GM18499 (cell line): ENCODE data around the gene SNTA1.
"Not testable (repeated sequence)": the region's sequence is repeated elsewhere in the genome, so short reads cannot be mapped to it uniquely, and the experiment has no call there.

Source experiments
- ATAC-seq: cut with Tn5 transposase; IDR thresholded peaks from one replicate; pipeline ENCODE4 v1.9.1; 2021; ENCODE audit warnings: moderate number of reproducible peaks; ENCODE audit not compliant: insufficient read depth, unreplicated experiment

The SNTA1 gene

GRCh38 chr20:33443512-33444239 is at the start of gene SNTA1:
TSS of gene SNTA1 (minus strand) at chr20:33443763. CDS start at chr20:33443620, 143 bp downstream.
- no peak for ATAC-seq

- ATAC-seq, result no peak
Measured at GRCh38 chr20:33490934-33491656, 47.5 kb upstream of the SNTA1 start.

GRCh38 chr20:33490023-33490933 is 46.7 kb upstream of the SNTA1 start, which contains the start of gene CBFA2T2:
TSS of gene CBFA2T2 (plus strand) at chr20:33490096. CDS start at chr20:33490268, 172 bp downstream.
- peak; percentile 17 for ATAC-seq

- ATAC-seq, result peak; percentile 73
Measured at GRCh38 chr20:33489495-33490022, 46.0 kb upstream of the SNTA1 start.

- not testable (repeated sequence) for ATAC-seq
Measured at GRCh38 chr20:33488661-33489494, 45.3 kb upstream of the SNTA1 start.

GRCh38 chr20:33488201-33488600 is 44.6 kb upstream of the SNTA1 start:
- no peak for ATAC-seq

- not testable (repeated sequence) for ATAC-seq
Measured at GRCh38 chr20:33483186-33483585, 39.6 kb upstream of the SNTA1 start.

- no peak for ATAC-seq
Measured at GRCh38 chr20:33482581-33482980, 39.0 kb upstream of the SNTA1 start.

GRCh38 chr20:33481431-33481941 is 37.9 kb upstream of the SNTA1 start:
- no peak for ATAC-seq

GRCh38 chr20:33480048-33480447 is 36.5 kb upstream of the SNTA1 start:
- no peak for ATAC-seq

- no peak for ATAC-seq
Measured at GRCh38 chr20:33477386-33478234, 34.0 kb upstream of the SNTA1 start.

- ATAC-seq, result no peak
Measured at GRCh38 chr20:33475381-33476152, 32.0 kb upstream of the SNTA1 start.

GRCh38 chr20:33474963-33475362 is 31.4 kb upstream of the SNTA1 start:
- no peak for ATAC-seq

GRCh38 chr20:33474097-33474873 is 30.7 kb upstream of the SNTA1 start:
- no peak for ATAC-seq

- ATAC-seq, result no peak
Measured at GRCh38 chr20:33472868-33473435, 29.4 kb upstream of the SNTA1 start.

- no peak for ATAC-seq
Measured at GRCh38 chr20:33470866-33471265, 27.3 kb upstream of the SNTA1 start.

GRCh38 chr20:33470457-33470856 is 26.9 kb upstream of the SNTA1 start:
- ATAC-seq, result no peak
